Retinal pigment epithelial cell (primary cell): ENCODE results near the gene CCNG2.

Experiments
- DNase-seq: peaks from one replicate; pipeline ENCODE4 v3.0.0-alpha.2; 2010; ENCODE audit warnings: low read depth
- H3K4me3 ChIP-seq: 2 replicates; pipeline ENCODE4 v1.5.1; 2011; ENCODE audit warnings: mild to moderate bottlenecking, low read length, control low read depth, moderate library complexity
- TF ChIP-seq, protein P1 (sequence below): conservative IDR thresholded peaks from 2 replicates; pipeline ENCODE4 v1.5.1; 2011; ENCODE audit warnings: low read depth, low read length, control low read depth, inconsistent platforms

Gene CCNG2

GRCh38 chr4:77122656-77123055, 34.4 kb upstream of the CCNG2 start:
- no peak overlapping the region for H3K4me3 ChIP-seq
- DNase-seq: no peak
- TF ChIP-seq, protein P1, sequence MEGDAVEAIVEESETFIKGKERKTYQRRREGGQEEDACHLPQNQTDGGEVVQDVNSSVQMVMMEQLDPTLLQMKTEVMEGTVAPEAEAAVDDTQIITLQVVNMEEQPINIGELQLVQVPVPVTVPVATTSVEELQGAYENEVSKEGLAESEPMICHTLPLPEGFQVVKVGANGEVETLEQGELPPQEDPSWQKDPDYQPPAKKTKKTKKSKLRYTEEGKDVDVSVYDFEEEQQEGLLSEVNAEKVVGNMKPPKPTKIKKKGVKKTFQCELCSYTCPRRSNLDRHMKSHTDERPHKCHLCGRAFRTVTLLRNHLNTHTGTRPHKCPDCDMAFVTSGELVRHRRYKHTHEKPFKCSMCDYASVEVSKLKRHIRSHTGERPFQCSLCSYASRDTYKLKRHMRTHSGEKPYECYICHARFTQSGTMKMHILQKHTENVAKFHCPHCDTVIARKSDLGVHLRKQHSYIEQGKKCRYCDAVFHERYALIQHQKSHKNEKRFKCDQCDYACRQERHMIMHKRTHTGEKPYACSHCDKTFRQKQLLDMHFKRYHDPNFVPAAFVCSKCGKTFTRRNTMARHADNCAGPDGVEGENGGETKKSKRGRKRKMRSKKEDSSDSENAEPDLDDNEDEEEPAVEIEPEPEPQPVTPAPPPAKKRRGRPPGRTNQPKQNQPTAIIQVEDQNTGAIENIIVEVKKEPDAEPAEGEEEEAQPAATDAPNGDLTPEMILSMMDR: no peak

- TF ChIP-seq, protein P1: no peak
- no peak for DNase-seq
- no peak overlapping the region for H3K4me3 ChIP-seq
Measured at GRCh38 chr4:77123411-77123810, 33.6 kb upstream of the CCNG2 start.

DNA sequence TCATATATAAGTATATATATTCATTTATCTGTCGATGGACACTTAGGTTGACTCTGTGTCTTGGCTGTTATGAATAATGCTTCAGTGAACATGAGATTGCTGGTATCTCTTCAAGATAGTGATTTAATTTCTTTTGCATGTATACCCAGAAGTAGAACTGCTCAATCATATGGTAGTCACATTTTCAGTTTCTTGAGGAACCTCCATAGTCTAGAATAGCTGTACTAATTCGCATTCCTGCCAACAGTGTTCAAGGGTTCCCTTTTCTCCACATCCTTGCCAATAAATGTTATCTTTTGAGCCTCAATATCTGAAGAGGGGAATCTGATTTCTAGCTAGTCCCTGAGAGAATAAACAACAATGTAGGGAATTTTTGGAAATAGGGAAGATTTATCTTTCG, 32.4 kb upstream of the CCNG2 start:
- H3K4me3 ChIP-seq: no peak overlapping the region
- TF ChIP-seq, protein P1: no peak
- DNase-seq: no peak

GRCh38 chr4:77125961-77126360, 31.0 kb upstream of the CCNG2 start:
- no peak overlapping the region for H3K4me3 ChIP-seq
- DNase-seq: no peak
- TF ChIP-seq, protein P1: no peak

DNA sequence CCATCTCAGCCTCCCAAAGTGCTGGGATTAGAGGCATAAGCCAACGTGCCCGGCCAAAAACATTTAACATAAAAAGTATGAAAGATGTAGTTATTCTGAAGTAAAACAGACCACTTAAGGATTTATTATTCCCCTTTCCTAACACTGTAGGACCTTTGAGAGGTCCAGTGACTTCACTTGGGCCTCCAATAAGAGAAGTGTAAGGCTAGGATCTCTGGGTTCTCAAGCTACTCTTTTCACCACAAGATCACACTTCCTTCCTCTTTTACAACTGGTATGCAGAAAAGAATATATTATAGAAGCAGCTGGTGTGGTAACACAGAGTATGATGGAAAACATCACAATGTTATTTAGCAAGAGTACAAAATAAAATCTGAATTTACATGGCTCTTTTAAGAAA, 30.2 kb upstream of the CCNG2 start:
- TF ChIP-seq, protein P1: no peak
- no peak overlapping the region for H3K4me3 ChIP-seq

DNA sequence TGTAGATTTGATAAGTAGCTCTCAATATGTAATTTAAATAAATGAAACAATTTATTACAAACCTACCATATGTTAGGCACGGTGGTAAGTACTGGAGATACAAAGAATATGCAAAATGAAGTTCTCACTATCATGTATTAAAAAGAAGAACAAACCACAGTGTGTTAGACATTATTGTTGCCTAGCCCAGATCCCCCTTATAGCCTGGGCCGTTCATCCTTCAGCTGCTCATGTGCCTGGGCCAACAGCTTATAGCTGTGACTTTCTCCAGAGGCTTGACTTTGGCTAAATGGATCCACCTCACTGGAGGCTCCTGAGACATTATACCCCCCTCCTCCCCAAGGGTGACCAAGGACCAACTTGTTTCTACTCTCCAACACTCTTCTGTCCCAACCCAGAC, 29.8 kb upstream of the CCNG2 start:
- TF ChIP-seq, protein P1: no peak
- DNase-seq: no peak
- no peak overlapping the region for H3K4me3 ChIP-seq

More for the DNA sequence above, 30.2 kb upstream of the CCNG2 start:
- DNase-seq: no peak

- no peak for DNase-seq
- TF ChIP-seq, protein P1: no peak
- no peak overlapping the region for H3K4me3 ChIP-seq
Measured at GRCh38 chr4:77127837-77128621, 29.0 kb upstream of the CCNG2 start.
